Measurements from ENCODE around the gene ZNF460.

ZNF460 gene

GRCh38 chr19:57282011-57282643 lies 1.8 kb downstream of the ZNF460 start:
- DNase-seq = peak; percentile 25

- DNase-seq = no peak
These were observed 8.1 kb downstream of the ZNF460 start for GRCh38 chr19:57288373-57288772.

GRCh38 chr19:57290970-57291369 lies 10.7 kb downstream of the ZNF460 start:
- no peak for DNase-seq

GRCh38 chr19:57292547-57292946 lies 12.3 kb downstream of the ZNF460 start:
- DNase-seq = no peak

- no peak for DNase-seq
These were observed 13.4 kb downstream of the ZNF460 start for GRCh38 chr19:57293719-57294118.

GRCh38 chr19:57302020-57302465 lies 21.8 kb downstream of the ZNF460 start:
- no peak for DNase-seq

GRCh38 chr19:57302727-57303401 lies 22.6 kb downstream of the ZNF460 start:
- DNase-seq = no peak

GRCh38 chr19:57305056-57305455 lies 24.8 kb downstream of the ZNF460 start:
- DNase-seq = no peak

- no peak for DNase-seq
These were observed 28.2 kb downstream of the ZNF460 start for GRCh38 chr19:57308514-57308913.

GRCh38 chr19:57310792-57311191 lies 30.5 kb downstream of the ZNF460 start:
- DNase-seq = no peak

- DNase-seq = no peak
These were observed 33.9 kb downstream of the ZNF460 start for GRCh38 chr19:57314146-57314545.

GRCh38 chr19:57317503-57317902 lies 37.2 kb downstream of the ZNF460 start:
- DNase-seq = no peak

GRCh38 chr19:57319869-57320179 lies 39.5 kb downstream of the ZNF460 start:
- no peak for DNase-seq

- peak; percentile 93 for DNase-seq
These were observed 40.1 kb downstream of the ZNF460 start, which contains the start of gene ZNF543 for GRCh38 chr19:57320180-57321084. ZNF543 (plus strand) TSS chr19:57320472; CDS start chr19:57320854, 382 bp downstream.

GRCh38 chr19:57321116-57321515 lies 40.8 kb downstream of the ZNF460 start:
- no peak for DNase-seq

GRCh38 chr19:57321751-57322150 lies 41.5 kb downstream of the ZNF460 start:
- no peak for DNase-seq

GRCh38 chr19:57324992-57325391 lies 44.7 kb downstream of the ZNF460 start:
- no peak for DNase-seq

- no peak for DNase-seq
These were observed 47.7 kb downstream of the ZNF460 start for GRCh38 chr19:57327993-57328392.

- DNase-seq = no peak
These were observed 53.9 kb downstream of the ZNF460 start for GRCh38 chr19:57334191-57334590.

- DNase-seq = no peak
These were observed 58.6 kb downstream of the ZNF460 start for GRCh38 chr19:57338877-57339276.

- DNase-seq = no peak
These were observed 62.3 kb downstream of the ZNF460 start for GRCh38 chr19:57342582-57342981.
